HL-60/S4 (cell line): ENCODE data around the gene GAL3ST2.
"Not testable (repeated sequence)": the region's sequence is repeated elsewhere in the genome, so short reads cannot be mapped to it uniquely, and the experiment has no call there.

Experiments
- in situ Hi-C: fragments of 300-500 bp; cut with MboI; formaldehyde crosslinking; loops from 2 replicates; pipeline ENCODE4 v1.14.3; 2022; ENCODE audit warnings: low sequenced_read_pairs

GAL3ST2 gene

GRCh38 chr2:241806217-241806616, 29.6 kb downstream of the GAL3ST2 start:
- in situ Hi-C loops, result not testable (repeated sequence)

- in situ Hi-C loops, result no loop called here
These were observed 31.6 kb downstream of the GAL3ST2 start for GRCh38 chr2:241808051-241808720.

GRCh38 chr2:241808721-241809382, 32.2 kb downstream of the GAL3ST2 start, which contains the start of gene NEU4:
Gene NEU4 (plus strand): TSS chr2:241809193. CDS start chr2:241814485, 5,292 bp downstream.
- in situ Hi-C loops, result no loop called here

- in situ Hi-C loops, result no loop called here
These were observed 33.0 kb downstream of the GAL3ST2 start for GRCh38 chr2:241809383-241810306.

- in situ Hi-C loops, result no loop called here
These were observed 33.9 kb downstream of the GAL3ST2 start for GRCh38 chr2:241810307-241811200.

GRCh38 chr2:241811201-241811951, 34.8 kb downstream of the GAL3ST2 start:
- in situ Hi-C loops, result no loop called here

- in situ Hi-C loops, result no loop called here
These were observed 35.5 kb downstream of the GAL3ST2 start for GRCh38 chr2:241811952-241812729.

GRCh38 chr2:241812730-241813643, 36.4 kb downstream of the GAL3ST2 start:
- in situ Hi-C loops, result no loop called here

- in situ Hi-C loops, result no loop called here
These were observed 37.2 kb downstream of the GAL3ST2 start for GRCh38 chr2:241813644-241814392.

- in situ Hi-C loops, result no loop called here
These were observed 37.7 kb downstream of the GAL3ST2 start for GRCh38 chr2:241814393-241814642.

- in situ Hi-C loops, result no loop called here
These were observed 38.2 kb downstream of the GAL3ST2 start for GRCh38 chr2:241814643-241815476.

- in situ Hi-C loops, result no loop called here
These were observed 39.1 kb downstream of the GAL3ST2 start for GRCh38 chr2:241815477-241816430.

- in situ Hi-C loops, result no loop called here
These were observed 40.0 kb downstream of the GAL3ST2 start for GRCh38 chr2:241816431-241817121.

- in situ Hi-C loops, result no loop called here
These were observed 40.7 kb downstream of the GAL3ST2 start for GRCh38 chr2:241817126-241817820.
